ENCODE data around the gene EVC. TPM values are rescaled to one million over a fixed set of nuclear protein-coding genes. Genes with fewer than 3 reads are reported as not detected.

The EVC gene
- total and polyA plus RNA-seq, 2 of the 8 experiments (the other 6 are each of a cell fraction or from before 2014, with no cell fraction given) = 2.6 to 9.8 TPM

GRCh38 chr4:5822619-5823018 is 111.6 kb downstream of the EVC start:
- FAIRE-seq = no peak
- peaks cover 2 to 30% of the 10 kb centered on the region in 2 experiments for H4K20me1 ChIP-seq (replicated peaks in 1 of 2; ENCODE audit: control insufficient read depth in 1 of 2, insufficient read depth in 2 of 2, low read length in 2 of 2)
- no peak overlapping the region for H4K8ac ChIP-seq (ENCODE audit: extremely low read depth, insufficient read depth, low read length)
- H2BK15ac ChIP-seq (ENCODE audit: low read length) = no peak overlapping the region
- no peak overlapping the region for H2BK12ac ChIP-seq (ENCODE audit: low read depth, low read length)
- no peaks in the 10 kb centered on the region for H3K9me3 ChIP-seq (ENCODE audit: insufficient read depth in 2 of 2, low read depth in 1 of 2, low read length in 1 of 2)
- no peak overlapping the region for H2BK20ac ChIP-seq (ENCODE audit: low read length)
- no peak overlapping the region for H3K18ac ChIP-seq (ENCODE audit: extremely low read depth, low read length)
- ChIA-PET CTCF (ENCODE audit: partially characterized antibody) (interaction anchor here (0.6 to 7.1 kb wide), 15 partner anchors 10 to 166 kb away, joined by 3 to 110 read pairs (median 4); no protein-coding TSS in a partner anchor), POLR2A (ENCODE audit: partially characterized antibody) (interaction anchor here (0.7 to 1.1 kb wide), 3 partner anchors 9 to 122 kb away, joined by 3 read pairs; no protein-coding TSS in a partner anchor)
- no peak overlapping the region for H3K14ac ChIP-seq (ENCODE audit: insufficient read length)
- no peak overlapping the region for H3K4ac ChIP-seq (replicated peaks; ENCODE audit: insufficient read length, low read depth, low read length)
- H3K79me1 ChIP-seq (ENCODE audit: low read depth, low read length) = peaks cover 9% of the 10 kb centered on the region
- H4K5ac ChIP-seq (ENCODE audit: insufficient read length, low read depth, low read length) = no peak overlapping the region
- H3K36me3 ChIP-seq (ENCODE audit: control insufficient read depth in 2 of 4, insufficient read depth in 4 of 4, low read length in 3 of 4) = peaks cover 13 to 46% (median 44%) of the 10 kb centered on the region in 4 experiments; a peak in 7 of 8 replicates
- H3K23ac ChIP-seq (ENCODE audit: insufficient read length) = no peak overlapping the region
- no peak overlapping the region for H2AK5ac ChIP-seq (ENCODE audit: low read depth, low read length)
- no peak overlapping the region for H3K4me3 ChIP-seq (ENCODE audit: extremely low read depth in 1 of 4, insufficient read depth in 2 of 4, low read depth in 3 of 4, low read length in 4 of 4)
- TF ChIP-seq JUND (IDR thresholded peaks at IDR 0.05; ENCODE audit: low read length) (no peak), CBX5 (IDR thresholded peaks at IDR 0.05; ENCODE audit: low read depth, low read length) (no peak), BACH1 (IDR thresholded peaks at IDR 0.05; ENCODE audit: low read length) (no peak), RNF2 (IDR thresholded peaks at IDR 0.05; ENCODE audit: borderline replicate concordance, low read depth, low read length, missing control alignments, poor library complexity, severe bottlenecking) (no peak), RBBP5 (IDR thresholded peaks at IDR 0.05; ENCODE audit: borderline replicate concordance, low read depth, low read length) (no peak), TAF1 (IDR thresholded peaks at IDR 0.05; ENCODE audit: low read depth, low read length) (no peak), HDAC6 (IDR thresholded peaks at IDR 0.05; ENCODE audit: low read depth, low read length) (no peak), NRF1 (IDR thresholded peaks at IDR 0.05; ENCODE audit: low read depth, low read length) (no peak), POLR2A (IDR thresholded peaks at IDR 0.05; ENCODE audit: control extremely low read depth in 1 of 2, low read depth in 2 of 2, low read length in 2 of 2) (no peak), CHD1 (IDR thresholded peaks at IDR 0.05; ENCODE audit: low read depth, low read length) (no peak)
- no peak overlapping the region for H2BK5ac ChIP-seq (ENCODE audit: low read depth, low read length)
- no peaks in the 10 kb centered on the region for H3K79me2 ChIP-seq (ENCODE audit: control insufficient read depth in 1 of 2, insufficient read depth in 2 of 2, low read length in 2 of 2)
- DNase-seq (ENCODE audit: low read depth in 1 of 2, low spot score in 2 of 2) = no peak
- H3K56ac ChIP-seq (replicated peaks; ENCODE audit: insufficient read length, low read depth, low read length) = no peak overlapping the region
- no peak overlapping the region for H3K27ac ChIP-seq (ENCODE audit: low read depth, low read length)
- H3K4me2 ChIP-seq (ENCODE audit: insufficient read depth in 1 of 2, low read depth in 2 of 2, low read length in 2 of 2) = no peak overlapping the region
- H3K4me1 ChIP-seq (replicated peaks in 1 of 4; ENCODE audit: control insufficient read depth in 3 of 4, insufficient read depth in 4 of 4, low read length in 3 of 4) = no peaks in the 10 kb centered on the region
- WGBS, 2 experiments (ENCODE audit: extremely low coverage in 1 of 2, insufficient coverage in 1 of 2, insufficient read length in 1 of 2, insufficient replicate concordance in 2 of 2, low coverage in 1 of 2, low lambda C conversion rate in 2 of 2, missing lambda C conversion rate in 1 of 2) = 95% methylated on average over 5 of the region's 5 CpGs; no CpG with 5 or more reads in 1 of the 2 experiments
- H2AFZ ChIP-seq (ENCODE audit: low read length) = no peak overlapping the region
- H4K91ac ChIP-seq (replicated peaks; ENCODE audit: insufficient read length, low read length) = no peak overlapping the region
- peaks cover 1% of the 10 kb centered on the region; the same call in 1 of the 2 replicates for H3K23me2 ChIP-seq (ENCODE audit: low read depth, low read length)
- H2BK120ac ChIP-seq (replicated peaks; ENCODE audit: low read depth, low read length) = no peak overlapping the region
- H3K27me3 ChIP-seq (replicated peaks in 1 of 4; ENCODE audit: control insufficient read depth in 3 of 4, extremely low read depth in 1 of 4, insufficient read depth in 3 of 4, low read length in 3 of 4) = no peaks in the 10 kb centered on the region; a peak in 1 of 7 replicates
- no peak overlapping the region; a peak in 1 of 7 replicates for H3K9ac ChIP-seq (replicated peaks in 1 of 4; ENCODE audit: extremely low read depth in 1 of 4, low read depth in 3 of 4, low read length in 3 of 4)

All from H1 (cell line).